H9 (cell line): ENCODE results near the gene ATP13A3. TPM values are rescaled to one million over a fixed set of nuclear protein-coding genes. Genes with fewer than 3 reads are reported as not detected.

Experiments used
- DNase-seq: peaks from one replicate; pipeline ENCODE4 v3.0.0-alpha.2; 2017
- H2AFZ ChIP-seq: one replicate; pipeline ENCODE4 v1.6.1; 2013; ENCODE audit warnings: mild to moderate bottlenecking, low read length, control low read depth, moderate library complexity
- H2AK5ac ChIP-seq: 2 replicates; pipeline ENCODE4 v1.6.1; 2013; ENCODE audit warnings: low read length, control low read depth, mixed read lengths; ENCODE audit not compliant: insufficient read length
- H2BK120ac ChIP-seq: one replicate; pipeline ENCODE4 v1.6.1; 2013; ENCODE audit warnings: low read depth, mild to moderate bottlenecking, low read length, control low read depth, inconsistent platforms; ENCODE audit not compliant: poor library complexity, severe bottlenecking
- H2BK12ac ChIP-seq: 2 replicates; pipeline ENCODE4 v1.6.1; 2013; ENCODE audit warnings: low read length, control low read depth, mixed read lengths, low read depth; ENCODE audit not compliant: insufficient read length
- H2BK15ac ChIP-seq: 2 replicates; pipeline ENCODE4 v1.6.1; 2013; ENCODE audit warnings: low read depth, low read length, control low read depth
- H2BK20ac ChIP-seq: one replicate; pipeline ENCODE4 v1.6.1; 2013; ENCODE audit warnings: low read depth, mild to moderate bottlenecking, low read length, control low read depth, inconsistent platforms; ENCODE audit not compliant: poor library complexity, severe bottlenecking
- H2BK5ac ChIP-seq: 2 replicates; pipeline ENCODE4 v1.6.1; 2013; ENCODE audit warnings: low read length, control low read depth, mixed read lengths; ENCODE audit not compliant: insufficient read length
- H3K14ac ChIP-seq: 2 replicates; pipeline ENCODE4 v1.6.1; 2013; ENCODE audit warnings: low read length, control low read depth; ENCODE audit not compliant: insufficient read depth
- H3K18ac ChIP-seq: 2 replicates; pipeline ENCODE4 v1.6.1; 2013; ENCODE audit warnings: low read depth, mild to moderate bottlenecking, mixed read lengths, low read length, control low read depth; ENCODE audit not compliant: insufficient read length
- H3K23ac ChIP-seq: 2 replicates; pipeline ENCODE4 v1.6.1; 2013; ENCODE audit warnings: low read length, control low read depth, mixed read lengths, low read depth; ENCODE audit not compliant: insufficient read length
- H3K23me2 ChIP-seq: 2 replicates; pipeline ENCODE4 v1.6.1; 2013; ENCODE audit warnings: low read depth, mild to moderate bottlenecking, mixed read lengths, low read length, control low read depth; ENCODE audit not compliant: insufficient read length, poor library complexity, severe bottlenecking
- H3K27ac ChIP-seq: 2 replicates; pipeline ENCODE4 v1.5.1; 2013; ENCODE audit warnings: low read length, control low read depth, mixed read lengths, low read depth; ENCODE audit not compliant: insufficient read length
- H3K27me3 ChIP-seq: 2 replicates; pipeline ENCODE4 v1.6.1; 2013; ENCODE audit warnings: low read length, control low read depth, inconsistent platforms; ENCODE audit not compliant: insufficient read depth
- H3K4ac ChIP-seq: 2 replicates; pipeline ENCODE4 v1.6.1; 2013; ENCODE audit warnings: low read depth, mild to moderate bottlenecking, control low read depth, inconsistent platforms, low read length, moderate library complexity
- H3K4me1 ChIP-seq: 2 replicates; pipeline ENCODE4 v1.6.1; 2013; ENCODE audit warnings: low read length, control low read depth, inconsistent platforms; ENCODE audit not compliant: insufficient read depth
- H3K4me2 ChIP-seq: 2 replicates; pipeline ENCODE4 v1.6.1; 2013; ENCODE audit warnings: low read length, control low read depth, mixed read lengths; ENCODE audit not compliant: insufficient read length, insufficient read depth
- H3K56ac ChIP-seq: 2 replicates; pipeline ENCODE4 v1.6.1; 2013; ENCODE audit warnings: low read depth, mild to moderate bottlenecking, mixed read lengths, low read length, control low read depth; ENCODE audit not compliant: insufficient read length
- H3K79me1 ChIP-seq: 2 replicates; pipeline ENCODE4 v1.6.1; 2013; ENCODE audit warnings: low read depth, mild to moderate bottlenecking, moderate library complexity, low read length, control low read depth, inconsistent platforms; ENCODE audit not compliant: insufficient read depth, poor library complexity, severe bottlenecking
- H3K79me2 ChIP-seq: 2 replicates; pipeline ENCODE4 v1.6.1; 2013; ENCODE audit warnings: low read length, control low read depth, inconsistent platforms; ENCODE audit not compliant: insufficient read depth
- H3K9ac ChIP-seq: 2 replicates; pipeline ENCODE4 v1.6.1; 2013; ENCODE audit warnings: low read length, control low read depth, mixed read lengths; ENCODE audit not compliant: insufficient read length; ENCODE audit errors: extremely low read depth
- H3K9me3 ChIP-seq: one replicate; pipeline ENCODE4 v1.6.1; 2013; ENCODE audit warnings: low read depth, low read length, inconsistent platforms; ENCODE audit not compliant: control insufficient read depth
- H3T11ph ChIP-seq: one replicate; pipeline ENCODE4 v1.6.1; 2013; ENCODE audit warnings: mild to moderate bottlenecking, low read length, control low read depth, inconsistent platforms
- H4K20me1 ChIP-seq: one replicate; pipeline ENCODE4 v1.6.1; 2013; ENCODE audit not compliant: control insufficient read depth, insufficient read length, insufficient read depth
- H4K5ac ChIP-seq: 2 replicates; pipeline ENCODE4 v1.6.1; 2013; ENCODE audit warnings: low read depth, mild to moderate bottlenecking, mixed read lengths, low read length, control low read depth; ENCODE audit not compliant: insufficient read length
- H4K8ac ChIP-seq: replicated peaks from 2 replicates; pipeline ENCODE4 v1.6.1; 2013; ENCODE audit warnings: low read length, control low read depth, mixed read lengths, low read depth; ENCODE audit not compliant: insufficient read length
- H4K91ac ChIP-seq: 2 replicates; pipeline ENCODE4 v1.6.1; 2013; ENCODE audit warnings: low read depth, mild to moderate bottlenecking, moderate library complexity, mixed read lengths, low read length, control low read depth; ENCODE audit not compliant: insufficient read length
- H3K27ac Mint-ChIP-seq, 3 experiments: 2 replicates in 2 of 3; 3 replicates in 1 of 3; pipeline ENCODE4 v1.8.0; 2020 to 2021; ENCODE audit warnings: mixed read lengths in 3 of 3, mild to moderate bottlenecking in 1 of 3, moderate library complexity in 1 of 3
- H3K27me3 Mint-ChIP-seq: 2 replicates; pipeline ENCODE4 v1.8.0; 2021; ENCODE audit warnings: low read depth, mild to moderate bottlenecking, moderate library complexity, mixed read lengths
- H3K36me3 Mint-ChIP-seq, 3 experiments: 2 replicates in 2 of 3; 3 replicates in 1 of 3; pipeline ENCODE4 v1.8.0; 2020 to 2021; ENCODE audit warnings: low read depth in 3 of 3, mixed read lengths in 3 of 3; ENCODE audit not compliant: insufficient read depth in 1 of 3
- H3K4me1 Mint-ChIP-seq, 2 experiments: 2 replicates each; pipeline ENCODE4 v1.8.0; 2020; ENCODE audit warnings: mixed read lengths in 2 of 2
- H3K4me3 Mint-ChIP-seq, 2 experiments: 2 replicates in 1 of 2; 3 replicates in 1 of 2; pipeline ENCODE4 v1.8.0; 2020 to 2021; ENCODE audit warnings: mild to moderate bottlenecking in 2 of 2, mixed read lengths in 2 of 2, moderate library complexity in 1 of 2
- H3K9me3 Mint-ChIP-seq, 2 experiments: 2 replicates in 1 of 2; 3 replicates in 1 of 2; pipeline ENCODE4 v1.8.0; 2020; ENCODE audit warnings: mild to moderate bottlenecking in 2 of 2, mixed read lengths in 2 of 2, moderate library complexity in 1 of 2
- WGBS: extraction: QIAGEN DNeasy Blood & Tissue Kit; methylation state at CpG from one replicate; pipeline ENCODE4 v1.1.7; 2013; ENCODE audit warnings: missing lambda C conversion rate, low lambda C conversion rate, mixed read lengths; ENCODE audit not compliant: insufficient read length; ENCODE audit errors: extremely low coverage; 5-methylcytosine and 5-hydroxymethylcytosine counted together
- total RNA-seq: library from RNA; stranded (reverse); gene quantifications from 2 replicates; pipeline ENCODE4 v1.2.1, GENCODE V29; 2021
- TF ChIP-seq, protein P1 (sequence below): fragments of 200-600 bp; sonication (generic); conservative IDR thresholded peaks from 3 replicates; pipeline ENCODE4 v1.8.0; 2021; ENCODE audit warnings: antibody characterized with exemption, mild to moderate bottlenecking

ATP13A3 gene
- total RNA-seq, 1 experiment from 2014 or later, result 78.5 TPM

DNA sequence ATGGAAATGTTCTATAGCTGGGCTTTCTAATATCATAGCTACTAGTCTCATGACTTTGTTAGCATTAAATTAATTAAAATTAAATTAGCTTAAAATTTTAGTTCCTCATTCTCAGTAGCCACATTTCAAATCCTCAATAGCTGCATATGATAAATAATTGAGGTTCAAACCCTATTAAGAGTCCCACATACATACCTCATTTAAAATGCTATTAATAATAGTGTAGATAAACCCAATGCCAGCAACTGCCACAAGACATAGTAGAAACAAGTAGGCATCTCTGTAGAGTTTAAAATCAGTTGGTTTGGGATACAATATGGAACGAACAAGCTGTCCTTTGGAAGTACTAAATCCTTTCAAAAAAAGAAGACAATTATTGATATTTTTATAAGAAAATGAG lies 39.1 kb downstream of the ATP13A3 start:
- Histone ChIP-seq H2BK12ac (no peak overlapping the region), H3T11ph (no peak overlapping the region), H3K14ac (no peak overlapping the region), H3K23ac (no peak overlapping the region), H3K18ac (no peak overlapping the region), H2BK15ac (no peak overlapping the region), H4K5ac (no peak overlapping the region), H3K4ac (no peak overlapping the region), H3K79me1 (no peaks in the 10 kb centered on the region), H4K20me1 (no peaks in the 10 kb centered on the region), H3K9me3 (no peaks in the 10 kb centered on the region), H3K27ac (no peak overlapping the region), H4K91ac (no peak overlapping the region), H3K23me2 (no peaks in the 10 kb centered on the region), H3K4me2 (no peak overlapping the region), H2BK5ac (no peak overlapping the region), H2AK5ac (no peak overlapping the region), H2BK120ac (no peak overlapping the region), H2AFZ (no peak overlapping the region), H3K56ac (no peak overlapping the region), H3K4me1 (no peaks in the 10 kb centered on the region), H3K9ac (no peak overlapping the region), H3K27me3 (no peaks in the 10 kb centered on the region), H4K8ac (no peak overlapping the region), H3K79me2 (no peaks in the 10 kb centered on the region), H2BK20ac (no peak overlapping the region)
- TF ChIP-seq, protein P1, sequence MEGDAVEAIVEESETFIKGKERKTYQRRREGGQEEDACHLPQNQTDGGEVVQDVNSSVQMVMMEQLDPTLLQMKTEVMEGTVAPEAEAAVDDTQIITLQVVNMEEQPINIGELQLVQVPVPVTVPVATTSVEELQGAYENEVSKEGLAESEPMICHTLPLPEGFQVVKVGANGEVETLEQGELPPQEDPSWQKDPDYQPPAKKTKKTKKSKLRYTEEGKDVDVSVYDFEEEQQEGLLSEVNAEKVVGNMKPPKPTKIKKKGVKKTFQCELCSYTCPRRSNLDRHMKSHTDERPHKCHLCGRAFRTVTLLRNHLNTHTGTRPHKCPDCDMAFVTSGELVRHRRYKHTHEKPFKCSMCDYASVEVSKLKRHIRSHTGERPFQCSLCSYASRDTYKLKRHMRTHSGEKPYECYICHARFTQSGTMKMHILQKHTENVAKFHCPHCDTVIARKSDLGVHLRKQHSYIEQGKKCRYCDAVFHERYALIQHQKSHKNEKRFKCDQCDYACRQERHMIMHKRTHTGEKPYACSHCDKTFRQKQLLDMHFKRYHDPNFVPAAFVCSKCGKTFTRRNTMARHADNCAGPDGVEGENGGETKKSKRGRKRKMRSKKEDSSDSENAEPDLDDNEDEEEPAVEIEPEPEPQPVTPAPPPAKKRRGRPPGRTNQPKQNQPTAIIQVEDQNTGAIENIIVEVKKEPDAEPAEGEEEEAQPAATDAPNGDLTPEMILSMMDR, result no peak
- no peak overlapping the region for H3K27ac Mint-ChIP-seq
- no CpG with 5 or more reads among the region's 1 CpG for WGBS
- peaks cover 30 to 64% (median 62%) of the 10 kb centered on the region in 3 experiments; a peak in 6 of 7 replicates for H3K36me3 Mint-ChIP-seq
- no peak for DNase-seq
- H3K27me3 Mint-ChIP-seq, result no peaks in the 10 kb centered on the region
- H3K9me3 Mint-ChIP-seq, result no peaks in the 10 kb centered on the region
- H3K4me1 Mint-ChIP-seq, result no peaks in the 10 kb centered on the region
- H3K4me3 Mint-ChIP-seq, result no peak overlapping the region
